HepG2 (cell line): Measurements from ENCODE around the gene DNALI1. TPM values are rescaled to one million over a fixed set of nuclear protein-coding genes. Genes with fewer than 3 reads are reported as not detected.
A peak's percentile ranks its signal among the peaks of the same experiment; 100 is the strongest.

Experiments used
- AKNA ChIP-seq: sonication (generic); formaldehyde crosslinking; IDR thresholded peaks from 2 replicates; pipeline ENCODE4 v1.4.0; 2020; ENCODE audit warnings: missing genetic modification reagents, borderline replicate concordance
- ELF4 ChIP-seq: sonication (generic); formaldehyde crosslinking; IDR thresholded peaks from 2 replicates; pipeline ENCODE4 v1.5.0; 2020; ENCODE audit warnings: missing genetic modification reagents, mild to moderate bottlenecking, moderate library complexity, borderline replicate concordance
- FIP1L1 ChIP-seq: fragments of 200-400 bp; formaldehyde crosslinking; IDR thresholded peaks from 2 replicates; pipeline ENCODE4 v1.6.1; 2018; ENCODE audit warnings: low read depth, mild to moderate bottlenecking, low read length, moderate library complexity, borderline replicate concordance; ENCODE audit not compliant: insufficient read depth
- GTF3A ChIP-seq: sonication (generic); formaldehyde crosslinking; conservative IDR thresholded peaks from 2 replicates; pipeline ENCODE4 v1.4.0; 2020; ENCODE audit warnings: mild to moderate bottlenecking, missing genetic modification reagents
- HCFC1 ChIP-seq: fragments of 150-350 bp; IDR thresholded peaks from 2 replicates; pipeline ENCODE4 v1.6.1; 2014; ENCODE audit warnings: low read depth, low read length
- HOXD1 ChIP-seq: sonication (generic); formaldehyde crosslinking; IDR thresholded peaks from 2 replicates; pipeline ENCODE4 v1.5.0; 2020; ENCODE audit warnings: missing genetic modification reagents
- JUN ChIP-seq: sonication (generic); formaldehyde crosslinking; IDR thresholded peaks from 2 replicates; pipeline ENCODE4 v1.4.0; 2020; ENCODE audit warnings: mild to moderate bottlenecking, missing genetic modification reagents
- LRRFIP1 ChIP-seq: sonication (generic); formaldehyde crosslinking; conservative IDR thresholded peaks from 2 replicates; pipeline ENCODE4 v1.4.0; 2020; ENCODE audit warnings: missing genetic modification reagents
- PHF20 ChIP-seq: sonication (generic); formaldehyde crosslinking; IDR thresholded peaks from 2 replicates; pipeline ENCODE4 v1.5.0; 2020; ENCODE audit warnings: mild to moderate bottlenecking, missing genetic modification reagents
- TCF7L2 ChIP-seq: IDR thresholded peaks from 2 replicates; pipeline ENCODE4 v1.6.1; 2011; ENCODE audit warnings: mild to moderate bottlenecking, low read depth, low read length, moderate library complexity
- ZBTB1 ChIP-seq: sonication (generic); formaldehyde crosslinking; IDR thresholded peaks from 2 replicates; pipeline ENCODE4 v1.4.0; 2020; ENCODE audit warnings: missing genetic modification reagents, borderline replicate concordance
- ZC3H4 ChIP-seq: sonication (generic); formaldehyde crosslinking; IDR thresholded peaks from 2 replicates; pipeline ENCODE4 v1.4.0; 2020; ENCODE audit warnings: missing genetic modification reagents, borderline replicate concordance
- ZFP36L1 ChIP-seq: sonication (generic); formaldehyde crosslinking; IDR thresholded peaks from 2 replicates; pipeline ENCODE4 v1.8.0; 2022; ENCODE audit warnings: mild to moderate bottlenecking, missing genetic modification reagents, moderate library complexity
- ZKSCAN5 ChIP-seq: sonication (generic); formaldehyde crosslinking; IDR thresholded peaks from 2 replicates; pipeline ENCODE4 v1.5.1; 2020; ENCODE audit warnings: mild to moderate bottlenecking, missing genetic modification reagents
- ZNF687 ChIP-seq: sonication (generic); formaldehyde crosslinking; IDR thresholded peaks from 2 replicates; pipeline ENCODE4 v1.5.1; 2020; ENCODE audit warnings: mild to moderate bottlenecking, missing genetic modification reagents, moderate library complexity
- ZNF773 ChIP-seq: sonication (generic); formaldehyde crosslinking; IDR thresholded peaks from 2 replicates; pipeline ENCODE4 v1.4.0; 2020; ENCODE audit warnings: missing genetic modification reagents, borderline replicate concordance
- ZNF781 ChIP-seq: sonication (generic); formaldehyde crosslinking; IDR thresholded peaks from 2 replicates; pipeline ENCODE4 v1.5.1; 2020; ENCODE audit warnings: borderline replicate concordance, mild to moderate bottlenecking, missing genetic modification reagents; ENCODE audit errors: not compliant biosample characterization
- polyA plus RNA-seq, 8 experiments: library from polyadenylated mRNA; depleted of rRNA in 3 of 8; stranded (reverse) in 7 of 8; unstranded in 1 of 8; fragments of >200 nt; fragmentation: Illumina TruSeq in 4 of 8; extraction: Trizol in 4 of 8; gene quantifications; 2 replicates each; pipeline versions ENCODE4 v1.2.1 to v1.2.3, GENCODE V29; 2011 to 2016; ENCODE audit warnings: low read depth in 4 of 8, missing spikeins in 1 of 8, mixed read lengths in 1 of 8; ENCODE audit not compliant: insufficient read depth in 1 of 8
- total RNA-seq, 5 experiments: library from RNA; depleted of rRNA; stranded (reverse); fragments of >200 nt; fragmentation: Illumina TruSeq; extraction: Trizol; gene quantifications; 2 replicates each; pipeline ENCODE4 v1.2.3, GENCODE V29; 2016; ENCODE audit warnings: low read depth in 1 of 5

DNALI1 gene
- total and polyA plus RNA-seq, 2 of the 13 experiments (the other 11 are each of a cell fraction or from before 2014, with no cell fraction given), result 0.42 to 0.70 TPM

GRCh38 chr1:37553927-37554808 lies 2.6 kb upstream of the DNALI1 start, which contains the start of gene SNIP1 (continued):
- 0 out of 2 replicates have a peak, but pooled peaks have one; percentile 63 for TF ChIP-seq ELF4
- TF ChIP-seq TCF7L2, result no peak
- TF ChIP-seq ZBTB1, result no peak
- no peak for TF ChIP-seq FIP1L1
- no peak for TF ChIP-seq ZNF781 (CRISPR knock-in tag)
- TF ChIP-seq ZKSCAN5 (CRISPR knock-in tag), result no peak
- TF ChIP-seq ZNF773 (CRISPR knock-in tag), result 0 out of 2 replicates have a peak, but pooled peaks have one; percentile 21
- TF ChIP-seq GTF3A (CRISPR knock-in tag), result no peak
- TF ChIP-seq ZC3H4, result no peak
- no peak for TF ChIP-seq LRRFIP1
- peak; percentile 83 for TF ChIP-seq ZNF687 (CRISPR knock-in tag)
- TF ChIP-seq ZFP36L1, result peak; percentile 93
- no peak for TF ChIP-seq AKNA (CRISPR knock-in tag)
- peak; percentile 97 for TF ChIP-seq PHF20 (CRISPR knock-in tag)
- TF ChIP-seq HOXD1 (CRISPR knock-in tag), result 0 out of 2 replicates have a peak, but pooled peaks have one; percentile 26
- no peak for TF ChIP-seq JUN (CRISPR knock-in tag)
- peak; percentile 73 for TF ChIP-seq HCFC1
